HL-60 (cell line): ENCODE data around the gene PTPRM.

ENCODE experiments used
- CTCF ChIP-seq: IDR thresholded peaks from one replicate; pipeline ENCODE4 v1.5.1; 2011; ENCODE audit warnings: low read length, control low read depth, inconsistent platforms; ENCODE audit not compliant: insufficient read depth
- POLR2AphosphoS5 ChIP-seq: IDR thresholded peaks from 2 replicates; pipeline ENCODE4 v1.6.1; 2012; ENCODE audit warnings: low read depth

- TF ChIP-seq POLR2AphosphoS5 (no peak), CTCF (no peak)
Observed at GRCh38 chr18:8288472-8289195, 721.5 kb downstream of the PTPRM start.
